Testis (tissue), 3 donors: ENCODE measurements around the gene TUBGCP6. TPM values are rescaled to one million over a fixed set of nuclear protein-coding genes. Genes with fewer than 3 reads are reported as not detected.

Experiments used
- DNase-seq: peaks from one replicate; pipeline ENCODE4 v3.0.0-alpha.2; 2019
- H3K27ac ChIP-seq, 2 donors: fragments of 200-600 bp; sonication (generic); one replicate each; pipeline ENCODE4 v1.5.1; 2019
- H3K27me3 ChIP-seq: fragments of 200-600 bp; sonication (generic); one replicate; pipeline ENCODE4 v1.5.1; 2019
- H3K36me3 ChIP-seq: fragments of 200-600 bp; sonication (generic); one replicate; pipeline ENCODE4 v1.5.1; 2017; ENCODE audit warnings: low read depth; ENCODE audit errors: missing control alignments
- H3K4me1 ChIP-seq: fragments of 200-600 bp; sonication (generic); one replicate; pipeline ENCODE4 v1.5.1; 2019
- H3K4me3 ChIP-seq, 2 donors: fragments of 200-600 bp; sonication (generic); one replicate each; pipeline ENCODE4 v1.5.1; 2017 to 2019
- H3K9me3 ChIP-seq: fragments of 200-600 bp; sonication (generic); one replicate; pipeline ENCODE4 v1.5.1; 2017
- POLR2A ChIP-seq: fragments of 450-650 bp; IDR thresholded peaks from one replicate; pipeline ENCODE4 v1.6.1; 2017; ENCODE audit warnings: antibody characterized with exemption, mild to moderate bottlenecking, moderate library complexity
- WGBS, 2 donors: methylation state at CpG; one replicate each; pipeline ENCODE4 v1.1.5; 2018; 5-methylcytosine and 5-hydroxymethylcytosine counted together
- intact Hi-C: fragments of 100-400 bp; cut with DNase I; formaldehyde crosslinking; loops from one replicate; pipeline ENCODE4 v1.15.1; 2023; ENCODE audit warnings: low total_unique reads
- polyA plus RNA-seq: library from polyadenylated mRNA; stranded (reverse); fragments of 350-450 nt; fragmentation: Illumina TruSeq; extraction: RNeasy Lipid Tissue Mini Kit (QIAGEN cat#74804); gene quantifications from one replicate; pipeline ENCODE4 v1.2.3, GENCODE V29; 2014; ENCODE audit warnings: low read depth, low replicate concordance; ENCODE audit not compliant: insufficient read depth
- total RNA-seq, 2 donors: library from RNA; depleted of rRNA; stranded (reverse); fragments of >200 nt; gene quantifications; one replicate each; pipeline ENCODE4 v1.2.3, GENCODE V29; 2016
- TF ChIP-seq, protein P1 (sequence below), 3 experiments: fragments of 450-650 bp in 2 of 3; fragments of 200-600 bp in 1 of 3; sonication (generic) in 1 of 3; IDR thresholded peaks; one replicate each; pipeline ENCODE4 v1.5.1; 2016 to 2019; ENCODE audit warnings: antibody characterized with exemption in 3 of 3, mild to moderate bottlenecking in 2 of 3, moderate library complexity in 1 of 3

The TUBGCP6 gene
- total and polyA plus RNA-seq, 3 donors from 2014 or later: 40.2 to 143 (median 136) TPM

DNA sequence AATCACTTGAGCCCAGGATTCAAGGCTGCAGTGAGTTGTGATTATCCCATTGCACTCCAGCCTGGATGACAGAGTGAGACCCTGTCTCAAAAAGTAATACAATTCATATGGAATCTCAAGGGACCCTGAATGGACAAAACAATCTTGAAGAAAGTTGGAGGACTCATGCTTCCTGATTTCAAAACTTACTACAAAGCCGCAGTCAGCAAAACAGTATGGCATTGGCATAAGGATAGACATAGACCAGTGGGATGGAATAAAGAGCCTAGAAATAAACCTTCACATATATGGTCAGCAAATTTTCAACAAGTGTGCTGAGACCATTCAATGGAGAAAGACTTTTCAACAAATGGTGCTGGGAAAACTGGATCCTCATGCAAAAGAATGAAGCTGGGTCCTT is 41.5 kb downstream of the TUBGCP6 start:
- no peak overlapping the region for H3K4me3 ChIP-seq
- WGBS, 2 donors: 96 to 100% methylated on average over 1 of the region's 1 CpG
- no peaks in the 10 kb centered on the region for H3K27me3 ChIP-seq
- H3K9me3 ChIP-seq: no peaks in the 10 kb centered on the region
- DNase-seq: no peak
- TF ChIP-seq, protein P1, sequence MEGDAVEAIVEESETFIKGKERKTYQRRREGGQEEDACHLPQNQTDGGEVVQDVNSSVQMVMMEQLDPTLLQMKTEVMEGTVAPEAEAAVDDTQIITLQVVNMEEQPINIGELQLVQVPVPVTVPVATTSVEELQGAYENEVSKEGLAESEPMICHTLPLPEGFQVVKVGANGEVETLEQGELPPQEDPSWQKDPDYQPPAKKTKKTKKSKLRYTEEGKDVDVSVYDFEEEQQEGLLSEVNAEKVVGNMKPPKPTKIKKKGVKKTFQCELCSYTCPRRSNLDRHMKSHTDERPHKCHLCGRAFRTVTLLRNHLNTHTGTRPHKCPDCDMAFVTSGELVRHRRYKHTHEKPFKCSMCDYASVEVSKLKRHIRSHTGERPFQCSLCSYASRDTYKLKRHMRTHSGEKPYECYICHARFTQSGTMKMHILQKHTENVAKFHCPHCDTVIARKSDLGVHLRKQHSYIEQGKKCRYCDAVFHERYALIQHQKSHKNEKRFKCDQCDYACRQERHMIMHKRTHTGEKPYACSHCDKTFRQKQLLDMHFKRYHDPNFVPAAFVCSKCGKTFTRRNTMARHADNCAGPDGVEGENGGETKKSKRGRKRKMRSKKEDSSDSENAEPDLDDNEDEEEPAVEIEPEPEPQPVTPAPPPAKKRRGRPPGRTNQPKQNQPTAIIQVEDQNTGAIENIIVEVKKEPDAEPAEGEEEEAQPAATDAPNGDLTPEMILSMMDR (IDR thresholded peaks at IDR 0.05): no peak
- no peak for TF ChIP-seq POLR2A
- H3K4me1 ChIP-seq: peaks cover 32% of the 10 kb centered on the region
- intact Hi-C loops: loop anchor here (10.0 kb wide), 1 partner anchor 58 kb away; no protein-coding TSS in a partner anchor
- H3K27ac ChIP-seq: no peak overlapping the region
- H3K36me3 ChIP-seq: no peaks in the 10 kb centered on the region

DNA sequence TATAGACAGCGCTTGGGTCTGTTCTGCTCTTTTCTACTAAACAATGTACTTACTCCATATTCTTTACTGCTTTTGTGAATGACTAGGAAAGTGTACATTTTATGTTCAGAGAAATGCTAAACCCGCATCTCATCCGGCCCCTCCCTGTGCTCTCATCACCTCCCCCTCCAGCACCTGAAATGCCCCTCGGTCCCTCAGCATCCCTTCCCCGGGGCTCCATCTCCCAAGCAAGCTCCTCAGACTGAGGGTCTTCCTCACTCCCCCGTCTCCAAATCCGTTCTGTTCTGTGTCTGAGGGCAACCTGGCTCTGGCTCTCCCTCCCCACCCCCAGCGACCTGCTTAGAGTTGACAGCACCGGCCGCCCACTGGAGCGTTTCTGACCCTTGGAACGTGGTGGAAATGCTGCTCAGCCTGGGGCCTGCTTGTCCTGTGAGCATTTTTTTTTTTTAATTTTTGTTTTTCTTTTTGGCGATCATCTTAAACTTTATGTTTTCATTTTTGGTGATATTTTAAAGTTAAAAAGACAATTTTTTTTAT is 42.6 kb downstream of the TUBGCP6 start:
- 35 to 42% methylated on average over 13 of the region's 13 CpGs for WGBS, 2 donors
- no peaks in the 10 kb centered on the region for H3K27me3 ChIP-seq
- H3K27ac ChIP-seq: peak overlapping the region in 1 of 2 donors; percentile 90
- intact Hi-C loops: loop anchor here (10.0 kb wide), 1 partner anchor 57 kb away; no protein-coding TSS in a partner anchor
- no peak for TF ChIP-seq POLR2A
- TF ChIP-seq, protein P1 (IDR thresholded peaks at IDR 0.05): no peak
- H3K4me1 ChIP-seq: peaks cover 29% of the 10 kb centered on the region
- no peaks in the 10 kb centered on the region for H3K9me3 ChIP-seq
- no peak for DNase-seq
- peak overlapping the region; percentile 69 to 82 for H3K4me3 ChIP-seq
- no peaks in the 10 kb centered on the region for H3K36me3 ChIP-seq

DNA sequence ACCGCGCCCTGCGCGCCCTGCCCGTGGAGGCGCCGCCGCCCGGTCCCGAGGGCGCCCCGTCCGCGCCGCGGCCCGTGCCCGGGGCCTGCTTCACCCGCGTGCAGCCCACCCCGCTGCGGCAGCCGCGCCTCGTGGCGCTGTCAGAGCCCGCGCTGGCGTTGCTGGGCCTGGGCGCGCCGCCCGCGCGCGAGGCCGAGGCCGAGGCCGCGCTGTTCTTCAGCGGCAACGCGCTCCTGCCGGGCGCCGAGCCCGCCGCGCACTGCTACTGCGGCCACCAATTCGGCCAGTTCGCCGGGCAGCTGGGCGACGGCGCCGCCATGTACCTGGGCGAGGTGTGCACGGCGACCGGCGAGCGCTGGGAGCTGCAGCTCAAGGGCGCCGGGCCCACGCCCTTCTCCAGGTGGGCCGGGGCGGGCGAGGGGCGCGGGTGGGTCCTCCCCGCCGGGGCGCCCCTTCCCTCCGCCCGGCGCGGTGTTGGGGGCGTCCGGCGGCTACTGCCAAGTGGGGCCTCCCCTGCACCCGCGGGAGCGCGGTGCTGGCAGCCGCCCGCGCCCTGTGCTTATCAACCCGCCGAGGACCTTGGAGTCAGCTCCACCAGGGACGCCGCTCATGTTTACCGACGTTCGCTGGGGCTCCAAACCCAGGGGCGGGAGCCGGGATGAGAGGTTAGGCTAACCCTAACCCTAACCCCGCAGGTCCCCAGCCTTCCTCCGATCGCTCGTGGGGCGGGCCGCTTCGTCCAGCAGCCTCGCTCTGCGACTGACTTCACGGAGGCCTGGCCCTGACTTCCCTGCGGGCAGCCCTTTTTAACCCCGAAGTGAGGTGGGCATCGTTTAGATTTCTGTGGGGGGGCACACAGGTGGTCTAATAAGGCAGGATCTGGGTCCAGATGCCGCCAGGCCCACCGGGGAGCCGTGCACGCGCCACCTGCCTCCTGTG is 43.4 kb downstream of the TUBGCP6 start:
- 2 to 12% methylated on average over 12 to 78 of the region's 115 CpGs for WGBS, 2 donors
- no peak for DNase-seq
- Histone ChIP-seq H3K4me3 (peak overlapping the region; percentile 77 to 82), H3K4me1 (peaks cover 28% of the 10 kb centered on the region), H3K27ac (peak overlapping the region; percentile 9 to 90), H3K36me3 (no peaks in the 10 kb centered on the region), H3K9me3 (no peaks in the 10 kb centered on the region), H3K27me3 (no peaks in the 10 kb centered on the region)
- TF ChIP-seq POLR2A: no peak
- TF ChIP-seq, protein P1 (IDR thresholded peaks at IDR 0.05): no peak
- intact Hi-C loops: loop anchor here (10.0 kb wide), 1 partner anchor 57 kb away; no protein-coding TSS in a partner anchor

DNA sequence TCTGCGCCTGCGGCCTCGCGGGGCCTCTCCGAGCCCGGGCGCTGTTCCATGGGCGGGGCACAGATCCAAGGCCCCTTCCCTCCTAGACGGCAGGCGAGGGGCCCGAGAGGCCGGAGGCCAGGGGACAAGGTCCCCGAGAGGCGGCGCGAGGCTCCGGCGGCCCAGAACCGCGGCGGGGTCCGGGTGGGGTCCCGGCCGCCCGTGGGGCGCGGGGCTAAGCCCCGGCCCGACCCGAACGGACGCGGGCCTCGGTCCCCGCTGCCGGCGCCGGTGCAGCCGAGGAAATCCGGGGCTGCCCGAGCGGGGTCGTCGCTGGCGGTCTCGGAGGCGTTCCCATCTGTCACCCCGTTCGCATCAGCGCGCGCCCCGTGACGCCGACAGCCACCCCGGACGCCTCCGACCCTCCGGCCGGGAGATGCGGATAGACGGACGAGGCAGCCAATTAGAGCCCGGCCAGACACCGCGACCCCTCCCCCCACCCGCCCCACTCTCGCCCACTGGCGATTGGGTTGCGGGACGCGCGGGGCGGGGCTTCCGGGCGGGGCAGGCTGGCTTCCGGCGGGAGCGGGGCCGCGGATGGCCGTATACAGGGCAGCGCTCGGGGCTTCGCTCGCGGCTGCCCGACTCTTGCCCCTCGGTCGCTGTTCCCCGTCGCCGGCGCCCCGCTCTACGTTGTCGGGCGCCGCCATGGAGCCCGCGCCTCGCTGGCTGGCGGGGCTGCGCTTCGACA is 44.2 kb downstream of the TUBGCP6 start, which contains the start of gene SELENOO:
TSS of gene SELENOO (plus strand) at position 551 of the 730 bp plus-strand sequence. CDS start at position 577, 26 bp downstream.
- intact Hi-C loops: loop anchor here (10.0 kb wide), 1 partner anchor 56 kb away; no protein-coding TSS in a partner anchor
- TF ChIP-seq POLR2A: peak; percentile 80
- TF ChIP-seq, protein P1 (IDR thresholded peaks at IDR 0.05): no peak
- no peaks in the 10 kb centered on the region for H3K27me3 ChIP-seq
- no peaks in the 10 kb centered on the region for H3K9me3 ChIP-seq
- peak within 1 kb of the TSS; percentile 77 to 82 for H3K4me3 ChIP-seq
- peak; percentile 93 for DNase-seq
- H3K36me3 ChIP-seq: no peaks in the 10 kb centered on the region
- H3K27ac ChIP-seq: peak within 1 kb of the TSS; percentile 70 to 90
- 1% methylated on average over 39 of the region's 105 CpGs; no CpG with 5 or more reads in 1 of the 2 donors for WGBS, 2 donors
- H3K4me1 ChIP-seq: peaks cover 20% of the 10 kb centered on the region
